ENCODE measurements around the gene HDAC4. TPM values are rescaled to one million over a fixed set of nuclear protein-coding genes. Genes with fewer than 3 reads are reported as not detected.

HDAC4 gene
- total RNA-seq, 4 donors from 2014 or later, result 24.8 to 82.9 (median 41.3) TPM

GRCh38 chr2:239349453-239350135 lies 51.2 kb downstream of the HDAC4 start:
- no peak for TF ChIP-seq CTCF (IDR thresholded peaks at IDR 0.05; ENCODE audit: low read depth)

GRCh38 chr2:239348563-239349452 lies 52.0 kb downstream of the HDAC4 start:
- no peak for TF ChIP-seq CTCF (IDR thresholded peaks at IDR 0.05; ENCODE audit: low read depth)

GRCh38 chr2:239346676-239347075 lies 54.1 kb downstream of the HDAC4 start:
- TF ChIP-seq CTCF (IDR thresholded peaks at IDR 0.05; ENCODE audit: low read depth), result no peak

GRCh38 chr2:239345251-239345650 lies 55.6 kb downstream of the HDAC4 start:
- TF ChIP-seq CTCF (IDR thresholded peaks at IDR 0.05; ENCODE audit: low read depth), result no peak

GRCh38 chr2:239344857-239345216 lies 56.0 kb downstream of the HDAC4 start:
- no peak for TF ChIP-seq CTCF (IDR thresholded peaks at IDR 0.05; ENCODE audit: low read depth)

- no peak for TF ChIP-seq CTCF (IDR thresholded peaks at IDR 0.05; ENCODE audit: low read depth)
These were observed 56.6 kb downstream of the HDAC4 start for GRCh38 chr2:239343946-239344856.

Measured in subcutaneous adipose tissue (tissue), 4 donors.